PC-3 (cell line): ENCODE measurements around the gene CALCB. TPM values are rescaled to one million over a fixed set of nuclear protein-coding genes. Genes with fewer than 3 reads are reported as not detected.

Experiments used
- ATAC-seq: fragments of 200-7000 bp; cut with Tn5 transposase; 2 replicates; pipeline ENCODE4 v1.9.1; 2020; ENCODE audit warnings: mild to moderate bottlenecking, moderate library complexity
- BruUV-seq: library from RNA; stranded (reverse); fragments of 400-500 nt; replicated peaks from 2 replicates; lab custom pipeline; 2021; lab: Mats Ljungman, UMichigan
- CTCF ChIA-PET: fragments of 300-600 bp; sonication (Branson Sonifier 250); formaldehyde crosslinking; loops from one replicate; lab custom pipeline; 2022; ENCODE audit warnings: antibody characterized with exemption; lab: Charles Lee
- POLR2A ChIA-PET: fragments of 300-600 bp; sonication (Branson Sonifier 250); formaldehyde crosslinking; loops from one replicate; lab custom pipeline; 2022; ENCODE audit warnings: antibody characterized with exemption; ENCODE audit not compliant: unreplicated experiment; lab: Charles Lee
- DNase-seq: peaks from one replicate; pipeline ENCODE4 v3.0.0-alpha.2; 2015
- H2AFZ ChIP-seq: fragments of 300-600 bp; sonication (generic); 2 replicates; pipeline ENCODE4 v1.6.0; 2016; ENCODE audit warnings: antibody characterized with exemption, low read length
- H3F3A ChIP-seq: fragments of 300-600 bp; sonication (generic); one replicate; pipeline ENCODE4 v1.6.0; 2017; ENCODE audit warnings: antibody characterized with exemption, low read length, control low read depth, mild to moderate bottlenecking; ENCODE audit not compliant: unreplicated experiment
- H3K27ac ChIP-seq: fragments of 300-600 bp; sonication (generic); 2 replicates; pipeline ENCODE4 v1.5.1; 2016; ENCODE audit warnings: mild to moderate bottlenecking, low read length
- H3K27me3 ChIP-seq: fragments of 300-600 bp; sonication (generic); 2 replicates; pipeline ENCODE4 v1.6.1; 2016; ENCODE audit warnings: low read length, mixed read lengths
- H3K36me3 ChIP-seq: fragments of 300-600 bp; sonication (generic); 2 replicates; pipeline ENCODE4 v1.6.1; 2016; ENCODE audit warnings: low read depth, mixed run types, low read length, mixed read lengths
- H3K4me1 ChIP-seq: fragments of 300-600 bp; sonication (generic); 2 replicates; pipeline ENCODE4 v1.5.1; 2016; ENCODE audit warnings: low read length; ENCODE audit not compliant: insufficient read depth
- H3K4me2 ChIP-seq: fragments of 300-600 bp; sonication (generic); 2 replicates; pipeline ENCODE4 v1.6.0; 2016; ENCODE audit warnings: low read length
- H3K4me3 ChIP-seq: fragments of 300-600 bp; sonication (generic); 2 replicates; pipeline ENCODE4 v1.5.1; 2016; ENCODE audit warnings: mild to moderate bottlenecking, low read length, mixed read lengths
- H3K79me2 ChIP-seq: fragments of 300-600 bp; sonication (generic); 2 replicates; pipeline ENCODE4 v1.6.1; 2017; ENCODE audit warnings: low read length, mixed read lengths
- H3K9ac ChIP-seq: fragments of 300-600 bp; sonication (generic); 2 replicates; pipeline ENCODE4 v1.6.0; 2016; ENCODE audit warnings: mild to moderate bottlenecking, low read length
- H3K9me2 ChIP-seq: fragments of 300-600 bp; sonication (generic); replicated peaks from 2 replicates; pipeline ENCODE4 v1.6.1; 2016; ENCODE audit warnings: mixed run types, low read length, mixed read lengths
- H3K9me3 ChIP-seq: fragments of 300-600 bp; sonication (generic); 2 replicates; pipeline ENCODE4 v1.6.1; 2016; ENCODE audit warnings: low read length, mixed read lengths
- H4K20me1 ChIP-seq: fragments of 300-600 bp; sonication (generic); 2 replicates; pipeline ENCODE4 v1.6.1; 2016; ENCODE audit warnings: low read length, mixed read lengths
- CTCF ChIP-seq: fragments of 300-600 bp; sonication (generic); conservative IDR thresholded peaks from 2 replicates; pipeline ENCODE4 v1.5.1; 2017; ENCODE audit warnings: antibody characterized with exemption, low read depth, mild to moderate bottlenecking, low read length
- EZH2 ChIP-seq: fragments of 300-600 bp; sonication (generic); IDR thresholded peaks from one replicate; pipeline ENCODE4 v1.6.1; 2017; ENCODE audit warnings: antibody characterized with exemption, mild to moderate bottlenecking, low read length; ENCODE audit not compliant: unreplicated experiment
- EZH2phosphoT487 ChIP-seq: fragments of 300-600 bp; sonication (generic); IDR thresholded peaks from 2 replicates; pipeline ENCODE4 v1.6.1; 2018; ENCODE audit warnings: mild to moderate bottlenecking, antibody characterized with exemption, low read length, borderline replicate concordance
- intact Hi-C: fragments of 100-400 bp; cut with micrococcal nuclease; formaldehyde crosslinking; loops from 2 replicates; pipeline ENCODE4 v1.9.0; 2023
- total RNA-seq: library from RNA; depleted of rRNA; stranded (reverse); fragments of >200 nt; gene quantifications from 2 replicates; pipeline ENCODE4 v1.2.3, GENCODE V29; 2014

CALCB gene
- total RNA-seq, 1 experiment from 2014 or later, result not detected

GRCh38 chr11:15074206-15075161 is 1.1 kb downstream of the CALCB start:
- no peaks in the 10 kb centered on the region for H3F3A ChIP-seq
- H3K27me3 ChIP-seq, result peaks cover 14% of the 10 kb centered on the region
- H3K79me2 ChIP-seq, result no peaks in the 10 kb centered on the region
- H3K27ac ChIP-seq, result no peak overlapping the region
- POLR2A ChIA-PET, result no interaction called here
- no peak overlapping the region for H3K4me2 ChIP-seq
- DNase-seq (peak; percentile 64), ATAC-seq (peak; percentile 81)
- BruUV-seq, result no TSS peak
- intact Hi-C loops, result loop anchor here (5.0 kb wide), 1 partner anchor 282 kb away; no protein-coding TSS in a partner anchor
- H3K9me2 ChIP-seq, result no peaks in the 10 kb centered on the region
- CTCF ChIA-PET, result interaction anchor here (0.5 to 1.6 kb wide), 3 partner anchors 106 to 288 kb away, joined by 3 to 10 read pairs (median 5); no protein-coding TSS in a partner anchor
- H3K9ac ChIP-seq, result no peak overlapping the region
- no peak overlapping the region for H2AFZ ChIP-seq
- no peaks in the 10 kb centered on the region for H3K4me1 ChIP-seq
- no peak overlapping the region for H3K4me3 ChIP-seq
- no peaks in the 10 kb centered on the region for H3K36me3 ChIP-seq
- no peaks in the 10 kb centered on the region for H4K20me1 ChIP-seq
- peak; percentile 62 for TF ChIP-seq CTCF
- TF ChIP-seq EZH2, result no peak
- no peaks in the 10 kb centered on the region for H3K9me3 ChIP-seq

GRCh38 chr11:15075162-15075526 is 1.8 kb downstream of the CALCB start:
- Histone ChIP-seq H3K9ac (no peak overlapping the region), H3K9me3 (no peaks in the 10 kb centered on the region), H3K27ac (no peak overlapping the region), H4K20me1 (no peaks in the 10 kb centered on the region), H3K27me3 (peaks cover 14% of the 10 kb centered on the region), H3K9me2 (no peaks in the 10 kb centered on the region), H2AFZ (no peak overlapping the region), H3K4me2 (no peak overlapping the region), H3K4me1 (no peaks in the 10 kb centered on the region), H3F3A (no peaks in the 10 kb centered on the region), H3K79me2 (no peaks in the 10 kb centered on the region), H3K4me3 (no peak overlapping the region), H3K36me3 (no peaks in the 10 kb centered on the region)
- DNase-seq, result no peak
- intact Hi-C loops, result loop anchor here (5.0 kb wide), 1 partner anchor 283 kb away; no protein-coding TSS in a partner anchor
- ChIA-PET CTCF (interaction anchor here (0.5 to 1.6 kb wide), 3 partner anchors 106 to 289 kb away, joined by 3 to 10 read pairs (median 5); no protein-coding TSS in a partner anchor), POLR2A (no interaction called here)
- TF ChIP-seq EZH2 (no peak), CTCF (no peak; the same call in 1 of the 2 replicates), EZH2phosphoT487 (no peak)
- BruUV-seq, result no TSS peak
- no peak for ATAC-seq

GRCh38 chr11:15091175-15091574 is 17.8 kb downstream of the CALCB start:
- Histone ChIP-seq H3K4me3 (no peak overlapping the region), H4K20me1 (no peaks in the 10 kb centered on the region), H3K79me2 (no peaks in the 10 kb centered on the region), H3K4me1 (no peaks in the 10 kb centered on the region), H3K4me2 (no peak overlapping the region), H3K9ac (no peak overlapping the region), H3F3A (no peaks in the 10 kb centered on the region), H3K9me3 (no peaks in the 10 kb centered on the region), H3K36me3 (no peaks in the 10 kb centered on the region), H3K27me3 (no peaks in the 10 kb centered on the region), H3K27ac (no peak overlapping the region), H2AFZ (no peak overlapping the region), H3K9me2 (no peaks in the 10 kb centered on the region)
- no TSS peak for BruUV-seq
- intact Hi-C loops, result no loop called here
- ChIA-PET CTCF (no interaction called here), POLR2A (no interaction called here)
- no peak for TF ChIP-seq CTCF
- TF ChIP-seq EZH2, result no peak
- no peak for TF ChIP-seq EZH2phosphoT487
- DNase-seq (no peak), ATAC-seq (no peak)
